Erythroblast (primary cell): Measurements from ENCODE around the gene CTSA.

Experiments
- GATA1 ChIP-seq: IDR thresholded peaks from 2 replicates; pipeline ENCODE4 v1.6.1; 2011; ENCODE audit warnings: low read depth, mild to moderate bottlenecking, control low read depth, low read length, moderate library complexity
- POLR2A ChIP-seq: IDR thresholded peaks from 2 replicates; pipeline ENCODE4 v1.6.1; 2011; ENCODE audit warnings: mild to moderate bottlenecking, low read length

DNA sequence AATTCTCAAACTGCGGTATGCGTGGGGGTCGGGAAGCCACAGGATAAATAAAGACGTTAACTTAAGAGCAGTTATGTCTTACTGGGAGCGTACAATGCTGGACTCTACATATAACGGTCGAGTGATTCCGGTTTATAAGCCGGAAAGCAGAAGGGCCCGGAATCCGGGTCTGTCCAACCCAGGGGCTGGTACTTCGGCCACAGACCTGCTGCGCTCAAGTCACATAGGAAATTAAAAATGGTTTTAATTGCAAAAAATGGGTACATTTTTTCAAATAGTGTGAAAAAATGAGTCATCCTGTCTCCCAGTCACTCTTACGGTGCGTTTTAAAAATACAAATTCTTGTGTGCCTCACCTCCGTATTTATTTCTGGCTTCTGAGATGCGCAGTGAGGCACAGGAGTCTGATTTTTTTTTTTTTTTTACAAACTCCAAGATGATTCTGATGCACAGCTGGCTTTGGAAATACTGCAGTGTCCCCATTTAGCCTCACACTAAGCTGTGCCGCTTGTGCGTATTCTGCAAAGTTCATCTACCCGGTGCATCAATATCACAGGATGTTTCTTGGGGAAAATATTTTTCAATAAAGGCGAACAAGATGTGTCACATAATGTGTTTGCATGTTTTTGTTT is 44.4 kb downstream of the CTSA start:
- TF ChIP-seq POLR2A (no peak), GATA1 (no peak)
